Measurements from ENCODE around the gene NOX5.

DNA sequence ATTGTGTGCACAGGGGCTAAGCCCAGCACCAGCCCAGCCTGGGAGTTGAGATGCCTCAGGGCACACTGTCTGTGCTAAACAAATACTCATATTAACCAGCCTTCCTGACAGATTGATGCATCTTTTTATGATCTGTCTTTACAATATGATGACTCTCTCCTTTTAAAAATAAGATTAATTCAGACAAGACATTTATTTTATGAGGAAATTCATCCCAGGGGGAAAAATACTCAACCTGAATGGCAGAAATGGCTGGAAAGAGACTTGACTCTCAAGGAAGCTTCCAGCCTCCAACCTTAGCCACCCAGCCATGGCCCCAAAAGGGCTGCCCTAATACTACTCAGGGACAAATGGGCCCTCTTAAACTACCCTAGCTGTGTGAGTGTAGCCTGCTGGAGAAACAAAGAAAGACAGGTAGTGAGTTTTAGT lies 46.9 kb downstream of the NOX5 start:
- TF ChIP-seq, protein P1, sequence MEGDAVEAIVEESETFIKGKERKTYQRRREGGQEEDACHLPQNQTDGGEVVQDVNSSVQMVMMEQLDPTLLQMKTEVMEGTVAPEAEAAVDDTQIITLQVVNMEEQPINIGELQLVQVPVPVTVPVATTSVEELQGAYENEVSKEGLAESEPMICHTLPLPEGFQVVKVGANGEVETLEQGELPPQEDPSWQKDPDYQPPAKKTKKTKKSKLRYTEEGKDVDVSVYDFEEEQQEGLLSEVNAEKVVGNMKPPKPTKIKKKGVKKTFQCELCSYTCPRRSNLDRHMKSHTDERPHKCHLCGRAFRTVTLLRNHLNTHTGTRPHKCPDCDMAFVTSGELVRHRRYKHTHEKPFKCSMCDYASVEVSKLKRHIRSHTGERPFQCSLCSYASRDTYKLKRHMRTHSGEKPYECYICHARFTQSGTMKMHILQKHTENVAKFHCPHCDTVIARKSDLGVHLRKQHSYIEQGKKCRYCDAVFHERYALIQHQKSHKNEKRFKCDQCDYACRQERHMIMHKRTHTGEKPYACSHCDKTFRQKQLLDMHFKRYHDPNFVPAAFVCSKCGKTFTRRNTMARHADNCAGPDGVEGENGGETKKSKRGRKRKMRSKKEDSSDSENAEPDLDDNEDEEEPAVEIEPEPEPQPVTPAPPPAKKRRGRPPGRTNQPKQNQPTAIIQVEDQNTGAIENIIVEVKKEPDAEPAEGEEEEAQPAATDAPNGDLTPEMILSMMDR (IDR thresholded peaks at IDR 0.05): no peak
- TF ChIP-seq EP300 (IDR thresholded peaks at IDR 0.05) (no peak), POLR2A (IDR thresholded peaks at IDR 0.05) (no peak)
